Caco-2 (cell line): Measurements from ENCODE around the gene COL8A2. TPM values are rescaled to one million over a fixed set of nuclear protein-coding genes. Genes with fewer than 3 reads are reported as not detected.

ENCODE experiments used
- BruUV-seq: library from RNA; stranded (reverse); fragments of 400-500 nt; replicated peaks from 2 replicates; lab custom pipeline; 2021; lab: Mats Ljungman, UMichigan
- CTCF ChIA-PET: fragments of 300-600 bp; sonication (Branson Sonifier 250); formaldehyde crosslinking; loops from one replicate; lab custom pipeline; 2022; ENCODE audit warnings: antibody characterized with exemption; lab: Charles Lee
- POLR2A ChIA-PET: fragments of 300-600 bp; sonication (Branson Sonifier 250); formaldehyde crosslinking; loops from one replicate; lab custom pipeline; 2022; ENCODE audit warnings: antibody characterized with exemption; lab: Charles Lee
- DNase-seq, 2 experiments: peaks; one replicate each; pipeline versions ENCODE4 v3.0.0 to v3.0.0-alpha.2; 2020 to 2022
- H3K27me3 ChIP-seq: replicated peaks from 2 replicates; pipeline ENCODE4 v1.6.0; 2011; ENCODE audit warnings: low read length; ENCODE audit not compliant: control insufficient read depth, insufficient read depth
- H3K36me3 ChIP-seq: 2 replicates; pipeline ENCODE4 v1.5.1; 2011; ENCODE audit warnings: low read length; ENCODE audit not compliant: control insufficient read depth, insufficient read depth
- H3K4me1 ChIP-seq: fragments of 250-450 bp; sonication (Bioruptor Pico); 2 replicates; pipeline ENCODE4 v1.5.1; 2020; ENCODE audit warnings: mild to moderate bottlenecking
- H3K4me3 ChIP-seq: 2 replicates; pipeline ENCODE4 v1.5.1; 2011; ENCODE audit warnings: low read depth, mild to moderate bottlenecking, control low read depth, low read length
- H3K9me3 ChIP-seq: fragments of 250-450 bp; sonication (Bioruptor Pico); 2 replicates; pipeline ENCODE4 v1.5.1; 2020; ENCODE audit warnings: mild to moderate bottlenecking, moderate library complexity
- H3K27ac Mint-ChIP-seq: one replicate; pipeline ENCODE4 v1.8.0; 2022; ENCODE audit warnings: mixed read lengths; ENCODE audit not compliant: unreplicated experiment
- H3K27me3 Mint-ChIP-seq: one replicate; pipeline ENCODE4 v1.8.0; 2022; ENCODE audit warnings: mixed read lengths; ENCODE audit not compliant: insufficient read depth, unreplicated experiment
- H3K36me3 Mint-ChIP-seq: one replicate; pipeline ENCODE4 v1.8.0; 2022; ENCODE audit warnings: mild to moderate bottlenecking, mixed read lengths; ENCODE audit not compliant: insufficient read depth, unreplicated experiment
- H3K4me1 Mint-ChIP-seq: one replicate; pipeline ENCODE4 v1.8.0; 2022; ENCODE audit warnings: low read depth, mixed read lengths; ENCODE audit not compliant: unreplicated experiment
- H3K4me3 Mint-ChIP-seq: one replicate; pipeline ENCODE4 v1.8.0; 2022; ENCODE audit warnings: mild to moderate bottlenecking, moderate library complexity, mixed read lengths; ENCODE audit not compliant: unreplicated experiment
- H3K9me3 Mint-ChIP-seq: one replicate; pipeline ENCODE4 v1.8.0; 2022; ENCODE audit warnings: mixed read lengths; ENCODE audit not compliant: unreplicated experiment
- intact Hi-C: fragments of 100-400 bp; cut with micrococcal nuclease; formaldehyde crosslinking; loops from one replicate; pipeline ENCODE4 v1.10.0; 2022; ENCODE audit not compliant: unreplicated experiment
- total RNA-seq: library from RNA; stranded (reverse); gene quantifications from 2 replicates; pipeline ENCODE4 v1.2.3, GENCODE V29; 2022
- TF ChIP-seq, protein P1 (sequence below), 2 experiments: fragments of 200-600 bp in 1 of 2; IDR thresholded peaks; 1 replicate in 1 of 2; 2 replicates in 1 of 2; pipeline versions ENCODE4 v1.5.1 to v1.8.0; 2011 to 2022; ENCODE audit warnings: antibody characterized with exemption in 1 of 2, control low read depth in 1 of 2, inconsistent platforms in 1 of 2, low read depth in 1 of 2, low read length in 1 of 2, mild to moderate bottlenecking in 1 of 2, moderate library complexity in 1 of 2; ENCODE audit not compliant: insufficient read depth in 1 of 2, severe bottlenecking in 1 of 2, unreplicated experiment in 1 of 2

The COL8A2 gene
- total RNA-seq, 1 experiment from 2014 or later = 0.18 TPM

DNA sequence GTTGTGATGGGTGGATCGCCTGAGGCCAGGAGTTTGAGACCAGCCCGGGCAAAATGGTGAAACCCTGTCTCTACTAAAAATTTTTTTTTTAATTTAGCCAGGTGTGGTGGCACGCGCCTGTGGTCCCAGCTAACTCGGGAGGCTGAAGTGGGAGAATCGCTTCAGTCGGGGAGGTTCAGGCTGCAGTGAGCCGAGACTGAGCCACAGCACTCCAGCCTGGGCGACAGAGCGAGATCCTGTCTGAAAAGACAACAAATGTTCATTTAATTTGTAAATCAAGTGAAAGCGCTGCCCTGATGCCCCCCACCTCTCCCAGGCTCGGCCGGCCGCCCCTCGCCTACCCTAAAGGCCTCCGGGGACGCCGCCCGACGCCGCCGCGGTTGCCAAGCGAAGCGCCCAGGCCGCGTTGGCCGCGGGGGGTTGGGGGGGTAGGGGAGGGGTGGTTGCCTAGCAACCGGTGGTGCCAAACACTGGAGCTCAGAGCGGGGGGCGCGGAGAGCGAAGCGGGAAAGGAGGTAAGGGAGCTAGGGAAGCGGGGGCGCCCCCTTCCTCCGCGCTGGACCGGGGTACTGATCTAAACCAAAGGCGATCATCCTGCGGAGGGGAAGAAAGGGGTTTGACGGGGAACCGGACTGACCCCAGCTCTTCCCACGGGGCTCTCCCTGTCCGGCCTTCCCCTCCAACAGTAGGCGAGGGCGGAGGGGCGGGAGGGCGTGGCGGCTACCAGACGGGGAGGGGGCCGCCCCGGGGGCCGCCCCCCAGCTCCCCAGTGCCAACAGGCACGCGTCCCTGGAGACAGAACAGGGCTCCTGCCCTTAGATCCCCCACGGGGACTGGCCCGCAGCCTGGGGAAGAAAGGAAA lies 41.2 kb downstream of the COL8A2 start, which contains the start of gene TEKT2:
TEKT2 (plus strand) TSS at position 460 of the 862 bp plus-strand sequence. CDS start 828 bp downstream, outside the sequence.
- no peak for DNase-seq
- H3K4me3 Mint-ChIP-seq = no peak within 1 kb of the TSS
- peaks cover 8% of the 10 kb centered on the region for H3K36me3 Mint-ChIP-seq
- H3K4me1 Mint-ChIP-seq = no peaks in the 10 kb centered on the region
- no peaks in the 10 kb centered on the region for H3K9me3 Mint-ChIP-seq
- ChIA-PET POLR2A (no interaction called here), CTCF (no interaction called here)
- TF ChIP-seq, protein P1, sequence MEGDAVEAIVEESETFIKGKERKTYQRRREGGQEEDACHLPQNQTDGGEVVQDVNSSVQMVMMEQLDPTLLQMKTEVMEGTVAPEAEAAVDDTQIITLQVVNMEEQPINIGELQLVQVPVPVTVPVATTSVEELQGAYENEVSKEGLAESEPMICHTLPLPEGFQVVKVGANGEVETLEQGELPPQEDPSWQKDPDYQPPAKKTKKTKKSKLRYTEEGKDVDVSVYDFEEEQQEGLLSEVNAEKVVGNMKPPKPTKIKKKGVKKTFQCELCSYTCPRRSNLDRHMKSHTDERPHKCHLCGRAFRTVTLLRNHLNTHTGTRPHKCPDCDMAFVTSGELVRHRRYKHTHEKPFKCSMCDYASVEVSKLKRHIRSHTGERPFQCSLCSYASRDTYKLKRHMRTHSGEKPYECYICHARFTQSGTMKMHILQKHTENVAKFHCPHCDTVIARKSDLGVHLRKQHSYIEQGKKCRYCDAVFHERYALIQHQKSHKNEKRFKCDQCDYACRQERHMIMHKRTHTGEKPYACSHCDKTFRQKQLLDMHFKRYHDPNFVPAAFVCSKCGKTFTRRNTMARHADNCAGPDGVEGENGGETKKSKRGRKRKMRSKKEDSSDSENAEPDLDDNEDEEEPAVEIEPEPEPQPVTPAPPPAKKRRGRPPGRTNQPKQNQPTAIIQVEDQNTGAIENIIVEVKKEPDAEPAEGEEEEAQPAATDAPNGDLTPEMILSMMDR (IDR thresholded peaks at IDR 0.05; ENCODE audit: insufficient read depth in 1 of 2, low read depth in 1 of 2, low read length in 1 of 2, severe bottlenecking in 1 of 2, unreplicated experiment in 1 of 2) = no peak
- Histone ChIP-seq H3K9me3 (no peaks in the 10 kb centered on the region), H3K4me3 (no peak within 1 kb of the TSS), H3K4me1 (0 out of 2 replicates have a peak, but pooled peaks cover 6% of the 10 kb centered on the region), H3K36me3 (no peaks in the 10 kb centered on the region), H3K27me3 (no peaks in the 10 kb centered on the region)
- no TSS peak for BruUV-seq
- intact Hi-C loops = no loop called here
- no peaks in the 10 kb centered on the region for H3K27me3 Mint-ChIP-seq
- H3K27ac Mint-ChIP-seq = no peak within 1 kb of the TSS

GRCh38 chr1:36083219-36083618 lies 41.8 kb downstream of the COL8A2 start:
- DNase-seq = no peak
- Histone ChIP-seq H3K9me3 (no peaks in the 10 kb centered on the region), H3K4me3 (no peak overlapping the region), H3K4me1 (0 out of 2 replicates have a peak, but pooled peaks cover 6% of the 10 kb centered on the region), H3K27me3 (no peaks in the 10 kb centered on the region), H3K36me3 (no peaks in the 10 kb centered on the region)
- POLR2A ChIA-PET = interaction anchor here (0.6 kb wide), 1 partner anchor 179 kb away, joined by 6 read pairs; no protein-coding TSS in a partner anchor
- TF ChIP-seq, protein P1 (IDR thresholded peaks at IDR 0.05; ENCODE audit: insufficient read depth in 1 of 2, low read depth in 1 of 2, low read length in 1 of 2, severe bottlenecking in 1 of 2, unreplicated experiment in 1 of 2) = no peak
- no peaks in the 10 kb centered on the region for H3K4me1 Mint-ChIP-seq
- intact Hi-C loops = no loop called here
- CTCF ChIA-PET = no interaction called here
- peaks cover 5% of the 10 kb centered on the region for H3K36me3 Mint-ChIP-seq
- H3K27ac Mint-ChIP-seq = no peak overlapping the region
- no TSS peak for BruUV-seq
- H3K4me3 Mint-ChIP-seq = no peak overlapping the region
- H3K9me3 Mint-ChIP-seq = no peaks in the 10 kb centered on the region
- no peaks in the 10 kb centered on the region for H3K27me3 Mint-ChIP-seq

DNA sequence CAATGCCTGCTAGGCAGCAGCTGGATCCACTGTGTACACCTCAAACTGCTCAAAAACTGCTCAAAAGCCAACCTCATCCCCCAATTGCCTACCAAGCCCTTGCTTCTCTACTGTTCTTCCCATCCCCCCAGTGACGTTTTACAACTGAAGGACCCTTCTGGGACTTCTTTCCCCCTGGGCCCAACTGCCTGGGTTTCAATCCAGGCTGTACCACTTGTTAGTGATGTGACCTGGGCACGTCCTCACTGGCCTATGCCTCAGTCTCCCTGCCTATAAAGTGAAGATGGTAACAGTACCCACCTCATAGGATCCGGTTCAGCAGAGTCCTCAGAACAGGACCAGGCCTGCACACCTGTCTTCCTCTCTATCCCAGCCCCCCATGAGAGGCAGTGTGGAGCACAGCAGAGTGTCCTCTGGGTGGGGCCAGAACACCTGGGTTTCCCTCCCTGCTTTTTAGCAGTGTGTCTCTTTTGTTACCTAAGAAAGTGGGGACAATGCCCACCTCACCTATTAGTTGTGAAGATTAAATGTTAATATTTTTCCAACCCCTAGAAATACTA lies 43.0 kb downstream of the COL8A2 start:
- H3K4me1 ChIP-seq = 0 out of 2 replicates have a peak, but pooled peaks cover 6% of the 10 kb centered on the region
- no peak overlapping the region for H3K27ac Mint-ChIP-seq
- CTCF ChIA-PET = no interaction called here

More for the DNA sequence above, 43.0 kb downstream of the COL8A2 start:
- TF ChIP-seq, protein P1 (IDR thresholded peaks at IDR 0.05; ENCODE audit: insufficient read depth in 1 of 2, low read depth in 1 of 2, low read length in 1 of 2, severe bottlenecking in 1 of 2, unreplicated experiment in 1 of 2) = peak in 1 of 2 experiments; percentile 6
- Histone ChIP-seq H3K9me3 (no peaks in the 10 kb centered on the region), H3K27me3 (no peaks in the 10 kb centered on the region), H3K4me3 (no peak overlapping the region), H3K36me3 (no peaks in the 10 kb centered on the region)
- intact Hi-C loops = no loop called here
- Mint-ChIP-seq H3K9me3 (no peaks in the 10 kb centered on the region), H3K27me3 (no peaks in the 10 kb centered on the region), H3K4me3 (no peak overlapping the region), H3K4me1 (no peaks in the 10 kb centered on the region), H3K36me3 (peaks cover 5% of the 10 kb centered on the region)
- POLR2A ChIA-PET = no interaction called here
- no peak for DNase-seq
- no TSS peak for BruUV-seq
